GM12891 (cell line): ENCODE data around the gene DOCK4.

Experiments
- PAX5 ChIP-seq: IDR thresholded peaks from 2 replicates; pipeline ENCODE4 v1.6.1; 2011; ENCODE audit warnings: low read length, moderate library complexity, mild to moderate bottlenecking; ENCODE audit not compliant: insufficient read depth, severe bottlenecking
- POLR2A ChIP-seq: IDR thresholded peaks from 2 replicates; pipeline ENCODE4 v1.6.1; 2011; ENCODE audit warnings: low read depth, low read length, control low read depth
- POLR2AphosphoS5 ChIP-seq: IDR thresholded peaks from 2 replicates; pipeline ENCODE4 v1.6.1; 2011; ENCODE audit warnings: low read depth, low read length, control low read depth
- POU2F2 ChIP-seq: IDR thresholded peaks from 2 replicates; pipeline ENCODE4 v1.6.1; 2011; ENCODE audit warnings: low read depth, mild to moderate bottlenecking, control low read depth, low read length, moderate library complexity
- TAF1 ChIP-seq: IDR thresholded peaks from 2 replicates; pipeline ENCODE4 v1.6.1; 2011; ENCODE audit warnings: low read depth, low read length, control low read depth

DNA sequence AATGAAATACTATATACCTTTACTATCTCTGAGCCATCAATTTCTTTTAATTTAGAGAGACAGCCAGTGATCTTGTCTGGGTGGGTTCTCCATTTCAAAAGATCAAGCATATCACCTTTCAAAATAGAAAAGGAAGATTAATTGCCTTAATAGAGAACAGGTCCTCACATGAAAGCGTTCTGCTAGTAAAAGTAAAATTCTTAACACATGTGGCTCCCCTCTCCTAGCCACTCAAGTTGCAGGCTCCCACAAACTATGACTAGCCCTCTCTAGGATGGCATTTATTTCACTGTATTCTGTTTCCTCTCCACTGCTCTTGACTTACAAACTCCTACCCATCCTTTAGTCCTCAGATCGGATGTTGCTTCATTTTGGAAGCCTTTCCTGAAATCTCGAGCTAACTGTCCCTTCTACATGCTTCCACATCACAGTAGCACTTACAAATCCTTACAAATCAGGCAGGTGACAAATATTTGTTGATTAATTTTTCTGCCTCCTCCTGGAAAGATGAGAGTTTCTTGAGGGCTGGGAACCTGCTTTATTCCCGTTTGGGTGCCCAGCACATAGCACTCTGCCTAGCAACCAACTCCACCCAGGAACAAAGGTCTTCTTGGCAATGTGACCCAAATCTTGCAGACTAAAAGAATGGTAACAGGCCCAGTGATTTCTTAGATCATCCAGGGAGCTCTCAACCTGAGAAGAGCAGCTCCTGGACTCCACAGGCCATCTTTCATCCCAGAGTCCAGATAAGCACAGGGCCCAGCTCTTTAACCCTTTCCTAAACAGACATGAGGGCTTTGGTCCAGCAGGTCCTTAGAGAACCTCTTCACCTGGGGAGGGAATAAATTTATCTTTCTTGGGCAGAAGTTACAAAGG lies 333.5 kb downstream of the DOCK4 start:
- TF ChIP-seq POLR2AphosphoS5 (no peak), POLR2A (no peak), TAF1 (no peak), POU2F2 (no peak), PAX5 (no peak)
